HG03457 (cell line): ENCODE results near the gene APOC3.
"Not testable (repeated sequence)": the region's sequence is repeated elsewhere in the genome, so short reads cannot be mapped to it uniquely, and the experiment has no call there.

Experiments used
- ATAC-seq: cut with Tn5 transposase; IDR thresholded peaks from one replicate; pipeline ENCODE4 v1.9.1; 2021; ENCODE audit warnings: moderate number of reproducible peaks; ENCODE audit not compliant: unreplicated experiment

Gene APOC3

GRCh38 chr11:116801662-116802061 lies 28.0 kb upstream of the APOC3 start:
- not testable (repeated sequence) for ATAC-seq

- ATAC-seq = no peak
These were observed 25.7 kb upstream of the APOC3 start for GRCh38 chr11:116804001-116804400.

GRCh38 chr11:116807601-116808261 lies 22.0 kb upstream of the APOC3 start:
- ATAC-seq = no peak

GRCh38 chr11:116808262-116809175 lies 21.2 kb upstream of the APOC3 start:
- ATAC-seq = no peak

GRCh38 chr11:116811194-116811593 lies 18.5 kb upstream of the APOC3 start:
- ATAC-seq = no peak

DNA sequence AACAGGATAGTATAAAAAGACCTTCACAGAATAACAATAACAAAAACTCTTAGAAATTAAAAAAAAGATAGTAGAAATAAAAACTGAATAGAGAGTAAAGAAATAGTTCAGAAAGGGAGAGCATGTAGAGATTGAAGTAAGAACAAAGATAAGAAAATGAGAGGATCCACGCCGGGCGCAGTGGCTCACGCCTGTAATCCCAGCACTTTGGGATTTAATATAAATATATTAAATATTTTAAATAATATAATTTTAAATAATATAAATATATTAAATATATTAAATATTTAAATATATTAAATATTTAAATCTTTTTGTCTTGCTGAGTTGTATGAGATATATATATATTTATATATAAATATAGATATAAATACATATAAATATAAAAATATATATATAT lies 17.6 kb upstream of the APOC3 start:
- no peak for ATAC-seq

DNA sequence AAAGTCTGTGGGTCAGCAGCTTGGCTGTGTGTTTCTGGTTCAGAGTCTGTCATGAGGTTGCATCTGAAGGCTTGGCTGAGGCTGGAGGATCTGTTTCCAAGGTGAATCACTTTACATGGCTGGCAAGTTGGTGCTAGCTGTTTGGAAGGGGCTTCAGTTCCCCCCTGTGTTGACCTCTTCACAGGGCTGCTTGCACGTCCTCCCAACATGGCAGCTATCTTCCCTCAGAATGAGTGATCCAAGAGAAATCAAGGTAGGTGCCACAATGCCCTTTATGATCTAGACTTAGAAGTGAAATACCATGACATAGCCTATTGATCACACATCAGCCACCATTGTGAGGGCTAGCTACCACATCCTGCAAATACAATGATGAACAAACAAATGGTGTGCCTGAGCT lies 16.5 kb upstream of the APOC3 start:
- ATAC-seq = no peak

- ATAC-seq = no peak
These were observed 15.8 kb upstream of the APOC3 start for GRCh38 chr11:116813781-116814471.

GRCh38 chr11:116814502-116814901 lies 15.2 kb upstream of the APOC3 start:
- no peak for ATAC-seq

DNA sequence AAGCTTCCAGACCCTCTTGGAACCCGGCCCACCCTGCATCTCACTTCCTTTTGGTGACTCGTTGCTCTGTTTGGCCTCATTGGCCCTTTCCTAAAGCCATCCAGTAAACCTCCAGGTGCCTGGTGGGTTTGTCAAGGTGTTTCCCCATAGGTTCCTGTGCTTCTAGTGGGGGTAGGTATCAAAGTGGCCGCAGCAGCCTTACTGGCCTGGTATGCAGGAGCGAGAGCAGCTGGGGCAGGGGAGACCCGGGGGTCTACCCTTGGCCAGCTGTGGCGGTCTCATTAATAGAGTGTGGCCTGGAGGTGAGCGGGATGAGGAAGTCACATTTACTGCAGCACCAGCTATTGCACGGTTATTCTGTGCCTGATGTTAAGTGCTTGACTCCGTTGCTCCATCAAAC lies 10.7 kb upstream of the APOC3 start:
- ATAC-seq = no peak

DNA sequence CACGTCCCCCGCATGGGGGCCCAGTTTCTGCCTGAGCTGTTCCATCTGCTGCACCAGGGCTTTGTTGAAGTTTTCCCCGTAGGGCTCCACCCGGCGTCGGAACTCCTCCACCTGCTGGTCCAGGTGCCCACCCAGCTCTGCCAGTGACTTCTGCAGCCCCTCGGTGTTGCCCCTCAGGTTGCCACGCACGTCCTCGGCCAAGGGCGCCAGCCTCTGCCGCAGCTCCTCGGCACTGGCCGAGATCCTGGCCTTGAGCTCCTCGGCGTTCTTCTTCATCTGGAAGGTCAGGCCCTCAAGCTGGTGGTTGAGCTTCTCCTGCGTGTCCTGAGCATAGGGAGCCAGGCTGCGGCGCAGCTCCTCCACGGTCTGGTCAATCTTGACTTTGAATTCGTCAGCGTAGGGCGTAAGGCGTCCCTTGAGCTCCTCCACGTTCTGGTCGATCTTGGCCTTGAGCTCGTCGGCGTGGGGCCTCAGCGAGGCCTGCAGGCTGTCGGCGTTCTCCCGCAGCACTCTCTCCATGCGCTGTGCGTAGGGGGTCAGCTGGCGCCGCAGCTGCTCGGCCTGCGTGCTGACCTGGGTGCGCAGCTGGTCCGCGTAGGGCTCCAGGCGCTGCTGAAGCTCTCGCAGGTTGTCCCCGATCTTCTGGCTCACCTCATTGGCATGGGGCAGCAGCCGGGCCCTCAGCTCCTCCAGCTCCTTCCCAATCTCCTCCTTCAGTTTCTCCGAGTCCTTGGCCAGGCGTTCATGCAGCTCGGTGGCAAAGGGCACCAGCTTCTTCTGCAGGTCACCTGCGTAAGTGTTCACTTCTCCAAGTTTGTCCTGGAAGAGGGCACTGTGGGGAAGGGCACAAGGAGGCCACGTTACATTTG lies 8.4 kb upstream of the APOC3 start:
- no peak for ATAC-seq

DNA sequence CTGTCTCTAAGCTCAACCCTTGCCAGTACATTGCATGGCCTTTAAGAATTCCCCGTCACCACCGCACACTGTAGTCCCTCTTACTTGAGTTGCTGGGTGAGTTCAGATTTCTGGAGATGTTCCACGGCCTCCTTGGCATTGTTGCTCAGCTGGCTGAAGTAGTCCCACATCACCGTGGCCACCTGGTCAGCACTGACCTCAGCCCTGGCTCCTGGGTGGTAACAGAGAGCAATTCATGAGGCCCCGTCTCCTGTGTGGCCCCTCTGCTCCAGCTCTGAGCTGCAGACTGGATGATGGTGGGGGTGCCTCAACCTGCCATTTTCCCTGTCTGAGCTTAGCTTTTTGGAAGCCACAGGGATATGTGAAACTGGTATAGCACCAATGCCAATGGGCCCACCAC lies 7.1 kb upstream of the APOC3 start:
- ATAC-seq = no peak

GRCh38 chr11:116823031-116823843 lies 6.5 kb upstream of the APOC3 start, which contains the start of gene APOA4:
TSS of gene APOA4 (minus strand) at chr11:116823304. CDS start at chr11:116823191, 113 bp downstream.
- no peak for ATAC-seq

GRCh38 chr11:116825434-116825833 lies 4.3 kb upstream of the APOC3 start:
- ATAC-seq = no peak

- ATAC-seq = no peak
These were observed 3.6 kb upstream of the APOC3 start for GRCh38 chr11:116825854-116826750.

- ATAC-seq = no peak
These were observed 2.8 kb upstream of the APOC3 start for GRCh38 chr11:116826751-116827431.

- ATAC-seq = no peak
These were observed 2.2 kb upstream of the APOC3 start for GRCh38 chr11:116827461-116827860.
